Measurements from ENCODE around the gene PRODH2. TPM values are rescaled to one million over a fixed set of nuclear protein-coding genes. Genes with fewer than 3 reads are reported as not detected.

Gene PRODH2
- total and polyA plus RNA-seq, 10 of the 15 experiments (the other 5 are each of a cell fraction or from before 2014, with no cell fraction given), result 0.07 TPM; not detected in 9

DNA sequence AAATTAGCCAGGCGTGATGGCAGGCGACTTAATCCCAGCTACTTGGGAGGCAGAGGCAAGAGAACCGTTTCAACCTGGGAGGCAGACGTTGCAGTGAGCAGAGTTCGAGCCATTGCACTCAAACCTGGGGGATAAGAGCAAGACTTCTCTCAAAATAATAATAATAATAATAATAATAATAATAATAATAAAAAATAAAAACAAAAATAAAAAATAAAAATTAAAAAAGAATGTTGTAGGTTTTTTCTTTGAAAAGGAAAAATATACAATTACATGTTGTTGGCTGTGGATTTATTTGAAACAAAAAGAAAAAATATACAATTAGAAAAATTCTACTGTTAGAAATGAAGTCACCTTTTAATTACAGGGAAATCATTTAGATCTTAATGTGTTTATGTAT is 11.5 kb upstream of the PRODH2 start (continued):
- TF ChIP-seq FOXM1 (IDR thresholded peaks at IDR 0.05; ENCODE audit: low read depth, low read length), result no peak

DNA sequence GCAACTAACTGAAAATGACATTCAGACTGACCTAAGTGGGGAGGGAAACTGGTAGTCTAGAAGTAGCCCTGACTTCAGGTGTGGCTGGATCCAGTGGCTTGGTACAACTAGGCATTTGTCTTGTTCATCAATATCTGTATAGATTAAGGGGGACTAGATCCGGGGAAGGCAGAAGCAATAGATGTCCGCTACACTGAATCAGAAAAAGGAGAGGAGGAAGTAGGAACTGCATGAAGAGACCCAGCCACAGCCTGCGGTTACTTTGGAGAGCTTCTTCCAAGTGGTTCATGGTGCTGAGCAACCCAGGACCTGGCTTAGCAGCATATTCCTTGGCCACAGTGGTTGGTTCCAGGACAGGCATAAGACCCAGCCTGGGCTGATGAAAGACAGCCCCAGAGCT is 9.9 kb upstream of the PRODH2 start:
- no peak overlapping the region for H3K9ac ChIP-seq (ENCODE audit: control insufficient read depth, insufficient read depth, low read length)
- H3K4me2 ChIP-seq (ENCODE audit: control insufficient read depth, insufficient read depth), result no peak overlapping the region
- H3K4me1 ChIP-seq (ENCODE audit: control insufficient read depth, insufficient read depth, low read length), result no peaks in the 10 kb centered on the region
- no peak overlapping the region for H3K4me3 ChIP-seq
- ATAC-seq, result peak; percentile 63
- ChIA-PET SMC1A (ENCODE audit: uncharacterized antibody, unreplicated experiment) (no interaction called here), RAD21 (ENCODE audit: unreplicated experiment) (no interaction called here), CTCF (no interaction called here), POLR2A (no interaction called here)
- no peaks in the 10 kb centered on the region for H4K20me1 ChIP-seq (ENCODE audit: control insufficient read depth, insufficient read depth)
- peak in 1 of 2 experiments; percentile 84; a peak in 2 of 4 replicates for TF ChIP-seq SRF (IDR thresholded peaks at IDR 0.05; ENCODE audit: low read depth in 2 of 2, low read length in 2 of 2)
- TF ChIP-seq, protein P1, sequence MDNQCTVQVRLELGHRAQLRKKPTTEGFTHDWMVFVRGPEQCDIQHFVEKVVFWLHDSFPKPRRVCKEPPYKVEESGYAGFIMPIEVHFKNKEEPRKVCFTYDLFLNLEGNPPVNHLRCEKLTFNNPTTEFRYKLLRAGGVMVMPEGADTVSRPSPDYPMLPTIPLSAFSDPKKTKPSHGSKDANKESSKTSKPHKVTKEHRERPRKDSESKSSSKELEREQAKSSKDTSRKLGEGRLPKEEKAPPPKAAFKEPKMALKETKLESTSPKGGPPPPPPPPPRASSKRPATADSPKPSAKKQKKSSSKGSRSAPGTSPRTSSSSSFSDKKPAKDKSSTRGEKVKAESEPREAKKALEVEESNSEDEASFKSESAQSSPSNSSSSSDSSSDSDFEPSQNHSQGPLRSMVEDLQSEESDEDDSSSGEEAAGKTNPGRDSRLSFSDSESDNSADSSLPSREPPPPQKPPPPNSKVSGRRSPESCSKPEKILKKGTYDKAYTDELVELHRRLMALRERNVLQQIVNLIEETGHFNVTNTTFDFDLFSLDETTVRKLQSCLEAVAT (IDR thresholded peaks at IDR 0.05), result peak; percentile 99
- TF ChIP-seq, protein P2, sequence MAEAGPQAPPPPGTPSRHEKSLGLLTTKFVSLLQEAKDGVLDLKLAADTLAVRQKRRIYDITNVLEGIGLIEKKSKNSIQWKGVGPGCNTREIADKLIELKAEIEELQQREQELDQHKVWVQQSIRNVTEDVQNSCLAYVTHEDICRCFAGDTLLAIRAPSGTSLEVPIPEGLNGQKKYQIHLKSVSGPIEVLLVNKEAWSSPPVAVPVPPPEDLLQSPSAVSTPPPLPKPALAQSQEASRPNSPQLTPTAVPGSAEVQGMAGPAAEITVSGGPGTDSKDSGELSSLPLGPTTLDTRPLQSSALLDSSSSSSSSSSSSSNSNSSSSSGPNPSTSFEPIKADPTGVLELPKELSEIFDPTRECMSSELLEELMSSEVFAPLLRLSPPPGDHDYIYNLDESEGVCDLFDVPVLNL (IDR thresholded peaks at IDR 0.05; ENCODE audit: low read depth, low read length), result no peak
- peak; percentile 35; the same call in 1 of the 2 replicates for TF ChIP-seq SPI1 (IDR thresholded peaks at IDR 0.05; ENCODE audit: borderline replicate concordance, insufficient read depth, low read depth, low read length)
- intact Hi-C loops (cut with micrococcal nuclease; ENCODE audit: unreplicated experiment) (no loop called here), in situ Hi-C loops (cut with MboI) (no loop called here)
- H2AFZ ChIP-seq (ENCODE audit: control insufficient read depth, low read depth, low read length), result no peak overlapping the region
- H3K27ac ChIP-seq (ENCODE audit: control insufficient read depth, insufficient read depth), result no peak overlapping the region
- WGBS (ENCODE audit: insufficient coverage, insufficient replicate concordance, low lambda C conversion rate, missing lambda C conversion rate), result 81% methylated on average over 3 of the region's 3 CpGs
- no peaks in the 10 kb centered on the region for H3K36me3 ChIP-seq (ENCODE audit: control insufficient read depth in 2 of 2, insufficient read depth in 2 of 2, low read length in 1 of 2)
- H3K79me2 ChIP-seq (ENCODE audit: control insufficient read depth, insufficient read depth, low read length), result no peaks in the 10 kb centered on the region
- no peak for FAIRE-seq
- H3K9me3 ChIP-seq (replicated peaks; ENCODE audit: control insufficient read depth, insufficient read depth, low read length), result no peaks in the 10 kb centered on the region
- BruUV-seq (replicated peaks), result no TSS peak
- no peak for DNase-seq (ENCODE audit: low read depth, low spot score)
- 0 out of 4 replicates have a peak, but pooled peaks cover 0 to 3% of the 10 kb centered on the region in 2 experiments for H3K27me3 ChIP-seq (replicated peaks in 1 of 2; ENCODE audit: control insufficient read depth in 2 of 2, insufficient read depth in 2 of 2, low read length in 1 of 2)
